ENCODE data around the gene CUL1. TPM values are rescaled to one million over a fixed set of nuclear protein-coding genes. Genes with fewer than 3 reads are reported as not detected.

The CUL1 gene
- 10 to 100 TPM; 47.2 to 48.2 TPM for total RNA-seq

GRCh38 chr7:148698397-148699023 lies at the start of gene CUL1:
CUL1 (plus strand) TSS chr7:148698903; CDS start chr7:148730123, 31,220 bp downstream.

Other genes with a start within 250 kb of the CUL1 start
- not detected for gene C7orf33, start 108.1 kb upstream of the CUL1 start, total RNA-seq
- 10 to 100 TPM; 84.4 to 87.1 TPM for gene EZH2, start 185.4 kb downstream of the CUL1 start, total RNA-seq

All from activated naive CD4-positive, alpha-beta T cell treated with anti-CD3 and anti-CD28 coated beads, Interleukin-2, amount 10 ng/mL, durations not matched to agents 5 hours and 36 hours (primary cell).